Endometrial microvascular endothelial cells (primary cell): ENCODE data around the gene CARS2. TPM values are rescaled to one million over a fixed set of nuclear protein-coding genes. Genes with fewer than 3 reads are reported as not detected.

Experiments used
- in situ Hi-C: cut with HindIII; loops from 2 replicates; pipeline ENCODE4 v1.10.0; 2017; ENCODE audit warnings: low sequenced_read_pairs, low pct_unique_long_range_greater_than_20kb; ENCODE audit errors: inconsistent ontology term
- total RNA-seq: library from RNA; depleted of rRNA; stranded (reverse); fragments of >200 nt; gene quantifications from one replicate; pipeline ENCODE4 v1.2.3, GENCODE V29; 2015; ENCODE audit errors: inconsistent ontology term

The CARS2 gene
- total RNA-seq, 1 donor from 2014 or later: 37.7 TPM

GRCh38 chr13:110630566-110631119 is 75.3 kb downstream of the CARS2 start:
- in situ Hi-C loops: no loop called here

DNA sequence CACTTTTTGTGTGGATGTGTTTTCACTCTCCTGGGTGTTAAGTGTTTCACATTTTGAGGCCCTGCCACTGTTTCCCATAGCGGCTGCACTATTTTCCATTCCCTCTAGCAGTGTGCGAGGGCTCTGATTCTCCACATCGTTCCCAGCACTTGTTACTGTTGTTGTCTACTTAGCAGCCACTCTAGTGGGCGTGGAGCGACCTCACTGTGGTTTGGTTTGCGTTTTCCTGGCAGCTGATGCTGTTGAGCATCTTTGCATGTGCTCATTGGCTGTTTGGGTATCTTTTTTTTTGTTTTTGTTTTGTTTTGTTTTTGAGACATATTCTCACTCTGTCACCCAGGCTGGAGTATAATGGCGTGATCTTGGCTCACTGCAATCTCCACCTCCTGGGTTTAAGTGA is 76.2 kb downstream of the CARS2 start:
- in situ Hi-C loops: no loop called here

- in situ Hi-C loops: no loop called here
Observed at GRCh38 chr13:110628952-110629701, 76.8 kb downstream of the CARS2 start.

DNA sequence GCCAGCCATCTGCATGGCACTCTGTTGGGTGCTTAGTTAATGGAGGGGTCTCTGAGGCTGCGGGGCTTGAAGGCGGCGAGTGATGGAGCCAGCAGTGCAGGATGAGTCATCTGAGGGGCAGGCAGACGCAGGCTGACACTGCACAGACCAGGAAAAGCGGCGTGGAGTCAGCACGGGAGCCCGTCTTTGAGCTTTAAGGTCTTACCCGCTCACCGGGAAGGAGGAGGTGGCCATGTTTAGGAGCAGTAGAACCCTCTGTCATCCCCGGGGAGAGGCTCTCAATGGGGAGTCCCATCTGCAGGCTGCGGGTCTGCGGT is 77.5 kb downstream of the CARS2 start:
- in situ Hi-C loops: no loop called here

DNA sequence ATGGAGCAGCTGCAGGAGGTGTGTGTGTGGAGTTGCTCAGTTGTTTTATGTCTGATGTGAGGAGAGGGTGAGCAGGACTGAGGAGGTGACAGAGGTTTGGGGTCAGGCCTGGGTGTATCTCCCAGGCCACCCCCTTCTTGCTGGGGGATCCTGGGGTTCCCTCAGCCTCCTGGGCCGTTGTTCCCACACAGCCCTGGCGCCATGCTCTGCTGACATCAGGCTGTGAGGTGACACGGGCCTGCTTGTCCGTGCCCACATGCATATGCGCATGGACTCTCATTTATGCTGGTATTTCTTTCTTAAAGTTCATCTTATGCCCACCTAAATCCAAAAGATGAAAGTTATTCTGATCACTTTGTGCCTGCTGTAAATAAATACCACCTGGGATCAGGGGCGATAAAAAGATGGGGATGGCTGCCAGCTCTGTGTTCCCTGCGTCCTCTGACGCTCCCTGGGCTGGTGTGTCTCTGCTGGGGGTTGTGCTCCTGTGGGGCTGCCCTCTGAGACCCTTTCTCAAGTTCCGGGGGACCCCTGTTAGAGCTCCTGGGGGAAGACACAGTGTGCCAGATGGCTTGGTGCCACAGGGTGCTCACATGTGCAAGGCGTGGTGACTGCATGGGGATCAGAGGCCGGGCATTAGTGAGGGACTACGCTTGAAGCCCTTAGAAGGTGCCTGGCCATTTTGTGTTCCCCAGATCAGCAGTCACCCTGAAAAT is 78.0 kb downstream of the CARS2 start:
- in situ Hi-C loops: no loop called here

- in situ Hi-C loops: no loop called here
Observed at GRCh38 chr13:110627351-110627750, 78.6 kb downstream of the CARS2 start.

DNA sequence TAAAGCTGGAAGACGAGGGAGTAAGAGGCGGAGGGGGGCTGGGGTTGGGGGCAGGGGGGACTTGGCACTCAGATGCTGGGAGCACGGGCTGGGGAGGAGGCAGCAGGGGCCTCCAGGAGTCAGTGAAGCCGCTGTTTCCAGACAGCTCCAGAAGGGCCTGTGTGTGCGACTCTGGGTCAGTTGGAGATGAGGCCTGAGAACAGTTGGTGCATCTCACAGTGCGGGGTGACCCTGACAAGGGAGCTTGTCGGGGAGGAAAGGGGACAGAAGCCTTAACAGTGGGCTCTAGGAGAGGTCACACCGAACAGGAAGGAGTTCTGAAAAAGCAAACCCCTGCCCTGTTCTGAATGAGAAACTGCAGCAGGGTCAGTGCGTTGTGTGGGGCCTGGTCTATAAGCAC is 79.4 kb downstream of the CARS2 start:
- in situ Hi-C loops: no loop called here

DNA sequence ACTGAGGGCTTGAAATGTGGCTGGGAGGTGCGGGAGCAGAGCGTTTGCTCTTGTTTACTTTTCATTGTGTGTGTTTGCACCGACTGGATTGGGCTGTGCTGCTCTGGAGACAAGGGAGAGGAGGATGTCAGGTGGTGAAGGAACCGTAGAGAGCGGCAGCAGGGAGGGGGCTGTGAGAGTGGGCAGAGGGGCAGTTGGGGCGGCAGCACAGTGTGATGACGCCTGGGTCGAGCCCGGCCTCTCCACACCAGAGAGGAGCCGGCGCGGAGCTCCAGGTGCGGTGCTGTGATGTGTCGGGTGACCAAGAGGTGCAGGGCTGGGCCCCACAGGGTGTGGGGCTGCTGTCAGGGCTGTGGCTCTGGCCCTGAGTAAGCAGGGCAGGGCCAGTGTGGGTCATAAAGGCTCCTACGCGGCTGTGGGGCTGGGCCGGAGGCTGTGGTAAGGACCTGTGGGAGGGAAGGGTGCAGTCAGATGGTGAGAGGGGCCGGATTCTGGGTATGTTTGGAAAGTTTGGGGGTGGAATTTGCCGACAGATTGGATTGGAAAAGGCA is 80.1 kb downstream of the CARS2 start:
- in situ Hi-C loops: no loop called here

GRCh38 chr13:110624766-110625756 is 80.9 kb downstream of the CARS2 start:
- in situ Hi-C loops: no loop called here

DNA sequence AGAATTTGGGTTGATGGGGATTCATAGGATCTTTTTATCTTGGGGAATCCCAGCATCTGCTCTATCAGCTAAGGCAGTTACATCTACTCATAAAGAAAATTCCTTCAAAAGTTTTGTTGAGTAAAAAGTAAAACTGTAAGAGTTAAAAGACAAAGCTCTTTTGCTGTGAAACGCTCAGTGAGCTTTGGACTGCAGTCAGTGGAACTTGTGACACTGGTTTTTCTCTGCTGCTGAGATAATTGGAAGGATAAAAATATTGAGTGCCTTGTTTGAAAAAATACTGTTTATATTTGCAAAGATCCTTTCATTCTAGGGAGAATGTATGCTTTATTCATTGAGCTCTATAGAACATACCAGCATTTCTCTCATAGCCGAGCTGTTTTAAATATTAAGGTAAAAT is 85.3 kb downstream of the CARS2 start:
- in situ Hi-C loops: no loop called here

DNA sequence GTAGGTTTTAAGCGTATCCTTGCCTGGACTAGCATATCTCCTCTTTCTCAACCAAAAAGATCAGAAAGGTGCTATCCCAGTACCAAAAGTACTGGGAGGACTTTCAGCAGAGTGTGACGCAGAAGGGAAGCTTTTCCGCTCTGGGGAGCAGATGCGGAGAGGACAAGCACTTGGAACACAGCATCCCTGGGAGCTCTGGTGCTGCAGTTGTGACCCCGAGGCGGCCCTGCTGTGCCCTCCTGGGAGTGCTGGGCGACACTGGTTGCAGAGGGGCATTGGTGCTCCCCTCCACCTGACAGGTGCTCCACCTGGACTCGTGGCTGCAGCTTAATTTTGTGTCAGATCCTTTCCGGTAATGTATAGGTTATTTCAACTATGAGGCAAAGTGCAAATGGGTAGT is 87.1 kb downstream of the CARS2 start:
- in situ Hi-C loops: no loop called here

GRCh38 chr13:110618167-110618566 is 87.7 kb downstream of the CARS2 start:
- in situ Hi-C loops: no loop called here

- in situ Hi-C loops: no loop called here
Observed at GRCh38 chr13:110617321-110618072, 88.4 kb downstream of the CARS2 start.

DNA sequence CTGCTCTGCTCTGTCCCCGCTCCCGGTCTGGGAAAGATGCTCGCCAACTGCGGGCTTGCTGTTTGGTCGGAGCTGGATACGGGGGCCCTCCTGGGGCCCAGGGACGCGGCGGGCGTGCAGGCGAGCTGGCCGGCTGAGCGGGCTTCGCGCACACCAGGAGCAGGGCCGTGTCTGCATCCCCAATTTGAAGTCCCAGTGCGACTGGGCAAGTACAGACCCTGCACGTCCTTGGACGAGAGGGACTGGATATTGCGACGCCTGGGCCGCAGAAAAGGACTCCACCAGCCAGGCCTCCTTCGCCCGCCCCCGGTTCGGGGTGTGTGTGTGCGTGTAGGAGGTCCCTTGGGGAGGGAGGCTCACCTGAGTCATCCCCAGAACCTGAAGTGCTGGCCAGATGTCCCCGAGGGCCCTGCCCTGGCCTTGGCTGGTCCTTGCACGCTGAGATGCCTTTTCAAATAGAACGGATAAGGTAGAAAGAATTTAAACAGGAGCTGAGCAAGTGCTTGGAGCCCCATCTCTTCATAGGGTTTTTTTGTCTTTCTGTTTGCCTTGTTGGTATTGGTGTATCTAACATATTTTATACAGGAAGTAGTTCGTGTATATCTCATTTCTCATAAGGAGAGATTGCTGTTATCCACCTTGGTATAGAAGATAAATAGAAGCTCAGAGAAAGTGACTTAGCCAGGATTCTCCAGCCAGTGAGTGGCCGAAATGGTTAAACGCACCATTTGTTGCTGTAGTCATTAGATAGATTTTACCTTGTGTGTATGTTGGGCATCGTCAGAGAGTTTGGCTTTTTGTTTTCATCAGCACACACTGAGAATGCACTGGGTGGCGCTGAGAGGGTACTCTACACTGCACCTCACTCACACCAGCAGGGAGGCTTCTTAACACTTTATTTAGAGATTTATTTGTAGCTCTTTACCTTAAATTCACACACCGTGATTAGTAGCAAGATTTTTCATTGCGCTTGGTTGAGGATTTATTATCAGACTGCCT is 89.5 kb downstream of the CARS2 start:
- in situ Hi-C loops: no loop called here

DNA sequence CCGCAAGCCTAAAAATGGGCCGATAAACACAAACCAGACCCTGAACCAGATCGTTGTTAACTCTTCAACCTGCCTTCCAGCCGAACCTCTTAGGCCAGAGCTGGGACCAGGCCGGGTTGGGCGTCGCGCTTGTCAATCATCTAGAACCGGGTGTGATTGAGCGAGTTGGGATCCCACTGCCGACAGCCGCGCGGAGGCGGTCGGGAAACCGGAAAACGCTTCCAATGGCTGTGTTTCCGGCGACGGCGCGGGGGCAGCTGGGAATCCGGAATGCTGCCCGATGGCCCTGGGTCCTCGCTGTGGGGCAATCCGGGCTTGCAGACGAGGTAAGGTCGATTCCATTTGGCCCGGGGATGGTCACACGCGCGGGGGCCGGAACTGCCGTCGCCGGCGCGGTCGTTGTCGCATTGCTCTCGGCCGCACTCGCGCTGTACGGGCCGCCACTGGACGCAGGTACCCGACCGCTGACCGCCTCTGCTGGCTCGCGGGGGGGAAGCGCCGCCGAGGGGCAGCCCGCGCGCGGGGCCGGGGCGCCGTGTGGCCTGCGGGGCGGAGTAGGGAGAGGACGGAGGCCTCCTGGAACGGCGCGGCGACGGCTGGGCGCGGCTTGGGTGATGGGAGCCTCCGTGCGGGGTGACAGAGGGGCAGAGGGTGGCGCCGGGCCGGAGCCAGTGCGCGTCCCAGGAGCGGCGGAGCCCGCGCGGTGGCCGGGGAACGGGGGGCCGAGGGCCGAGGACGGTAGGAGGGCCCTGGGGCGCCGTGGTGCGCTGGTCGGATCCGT is 90.4 kb downstream of the CARS2 start, which contains the start of gene NAXD:
Gene NAXD (plus strand): TSS at position 224 of the 781 bp plus-strand sequence. CDS start 57 bp downstream, at position 281.
- in situ Hi-C loops: no loop called here

DNA sequence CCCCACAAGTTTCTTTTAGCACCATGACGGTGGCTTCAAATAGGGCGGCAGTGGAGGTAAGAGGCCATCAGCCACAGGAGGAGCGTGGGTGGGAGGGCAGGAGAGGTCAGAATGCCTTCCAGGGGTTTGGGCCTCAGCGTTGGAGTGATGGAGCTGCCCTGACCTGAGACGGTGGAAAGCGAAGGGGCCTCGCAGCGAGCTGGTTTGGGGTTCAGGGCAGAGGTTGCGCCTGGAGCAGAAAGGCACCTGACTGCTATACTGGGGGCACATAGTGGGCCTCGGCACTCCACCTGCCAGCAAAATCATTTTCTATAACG is 91.0 kb downstream of the CARS2 start:
- in situ Hi-C loops: no loop called here
